Right lung (tissue), 10 donors: Measurements from ENCODE around the gene KRTAP5-10. TPM values are rescaled to one million over a fixed set of nuclear protein-coding genes. Genes with fewer than 3 reads are reported as not detected.
"Not testable (repeated sequence)": the region's sequence is repeated elsewhere in the genome, so short reads cannot be mapped to it uniquely, and the experiment has no call there.

Experiments
- DNase-seq, 2 donors: peaks; one replicate each; pipeline ENCODE4 v3.0.0-alpha.2; 2013
- long read RNA-seq, 8 donors: transcript quantifications; one replicate each; lab custom pipeline, GENCODE V29; 2026
- polyA plus RNA-seq, 5 donors: library from polyadenylated mRNA; unstranded; fragments of 120-200 nt; gene quantifications; one replicate each; pipeline versions ENCODE4 v1.2.1 to v1.2.3, GENCODE V29; 2013; ENCODE audit warnings: inconsistent platforms in 1 of 5, low replicate concordance in 1 of 5; ENCODE audit not compliant: insufficient read length in 5 of 5, insufficient read depth in 1 of 5

Gene KRTAP5-10
- polyA plus RNA-seq: under 1 TPM in 4 of 5 donors, not detected in 1; 0.10 to 0.22 (median 0.19) TPM
- long read RNA-seq, donor 1: 0 reads
- long read RNA-seq, donor 2: 0 reads
- long read RNA-seq, donor 3, partial matches to known transcripts: 0 of 1 reads
- long read RNA-seq, donor 3, other reads (novel, unspliced or antisense): 0 of 1 reads
- long read RNA-seq, donor 4: 0 reads
- long read RNA-seq, donor 5: 0 reads
- long read RNA-seq, donor 6: 0 reads
- long read RNA-seq, donor 7: 0 reads
- long read RNA-seq, donor 8: 0 reads

- DNase-seq: no peak
Measured at GRCh38 chr11:71565263-71565662, at the start of gene KRTAP5-10. KRTAP5-10 (plus strand) TSS chr11:71565563; CDS start chr11:71565588, 25 bp downstream.

GRCh38 chr11:71518506-71519471, 46.6 kb upstream of the KRTAP5-10 start:
- no peak for DNase-seq

- DNase-seq: no peak
Measured at GRCh38 chr11:71519546-71519945, 45.8 kb upstream of the KRTAP5-10 start.

- no peak for DNase-seq
Measured at GRCh38 chr11:71525188-71525937, 40.0 kb upstream of the KRTAP5-10 start.

- DNase-seq: no peak
Measured at GRCh38 chr11:71525938-71526495, 39.3 kb upstream of the KRTAP5-10 start.

GRCh38 chr11:71526796-71527575, 38.4 kb upstream of the KRTAP5-10 start, which contains the start of gene KRTAP5-7:
KRTAP5-7 (plus strand) TSS chr11:71527267; CDS start chr11:71527301, 34 bp downstream.
- DNase-seq: not testable (repeated sequence)

- no peak for DNase-seq
Measured at GRCh38 chr11:71527576-71528210, 37.7 kb upstream of the KRTAP5-10 start.

GRCh38 chr11:71530602-71531001, 34.8 kb upstream of the KRTAP5-10 start:
- DNase-seq: no peak

- no peak for DNase-seq
Measured at GRCh38 chr11:71532036-71532610, 33.2 kb upstream of the KRTAP5-10 start.

- DNase-seq: not testable (repeated sequence)
Measured at GRCh38 chr11:71534711-71535608, 30.4 kb upstream of the KRTAP5-10 start.

GRCh38 chr11:71535825-71536224, 29.5 kb upstream of the KRTAP5-10 start:
- DNase-seq: no peak

- DNase-seq: no peak
Measured at GRCh38 chr11:71537537-71537936, 27.8 kb upstream of the KRTAP5-10 start.

- peak; percentile 2 to 16 for DNase-seq
Measured at GRCh38 chr11:71537977-71538665, 27.2 kb upstream of the KRTAP5-10 start, which contains the start of gene KRTAP5-8. KRTAP5-8 (plus strand) TSS chr11:71538025; CDS start chr11:71538056, 31 bp downstream.

GRCh38 chr11:71538666-71538990, 26.7 kb upstream of the KRTAP5-10 start:
- DNase-seq: no peak

- DNase-seq: no peak
Measured at GRCh38 chr11:71539017-71539416, 26.3 kb upstream of the KRTAP5-10 start.

GRCh38 chr11:71539971-71540370, 25.4 kb upstream of the KRTAP5-10 start:
- not testable (repeated sequence) for DNase-seq

- DNase-seq: not testable (repeated sequence)
Measured at GRCh38 chr11:71540521-71541304, 24.6 kb upstream of the KRTAP5-10 start.
